NB4 (cell line): ENCODE data around the gene CAMK4.

ENCODE experiments used
- MYC ChIP-seq: IDR thresholded peaks from 2 replicates; pipeline ENCODE4 v1.6.1; 2011; ENCODE audit warnings: low read depth, low read length
- TF ChIP-seq, protein P1 (sequence below): IDR thresholded peaks from one replicate; pipeline ENCODE4 v1.5.1; 2012; ENCODE audit warnings: low read depth, low read length

DNA sequence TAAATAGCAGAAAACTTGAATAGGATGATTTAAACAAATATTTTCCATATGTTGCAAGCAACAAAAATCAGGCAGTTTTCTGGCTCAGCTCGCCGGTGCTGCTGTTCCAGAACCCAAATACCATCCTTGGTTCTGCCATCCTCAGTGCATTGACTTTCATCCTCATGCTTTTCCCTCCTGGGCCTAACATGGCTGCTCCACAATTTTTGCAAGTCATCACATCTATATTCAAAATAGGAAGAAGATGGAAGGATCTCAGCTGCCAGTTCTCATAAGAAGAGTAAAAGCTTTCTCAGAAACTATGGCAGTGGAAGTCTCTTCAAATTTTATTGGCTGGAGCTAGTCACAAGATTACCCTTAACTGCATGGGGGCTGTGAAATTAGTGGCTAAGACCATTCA, 151.5 kb downstream of the CAMK4 start:
- TF ChIP-seq, protein P1, sequence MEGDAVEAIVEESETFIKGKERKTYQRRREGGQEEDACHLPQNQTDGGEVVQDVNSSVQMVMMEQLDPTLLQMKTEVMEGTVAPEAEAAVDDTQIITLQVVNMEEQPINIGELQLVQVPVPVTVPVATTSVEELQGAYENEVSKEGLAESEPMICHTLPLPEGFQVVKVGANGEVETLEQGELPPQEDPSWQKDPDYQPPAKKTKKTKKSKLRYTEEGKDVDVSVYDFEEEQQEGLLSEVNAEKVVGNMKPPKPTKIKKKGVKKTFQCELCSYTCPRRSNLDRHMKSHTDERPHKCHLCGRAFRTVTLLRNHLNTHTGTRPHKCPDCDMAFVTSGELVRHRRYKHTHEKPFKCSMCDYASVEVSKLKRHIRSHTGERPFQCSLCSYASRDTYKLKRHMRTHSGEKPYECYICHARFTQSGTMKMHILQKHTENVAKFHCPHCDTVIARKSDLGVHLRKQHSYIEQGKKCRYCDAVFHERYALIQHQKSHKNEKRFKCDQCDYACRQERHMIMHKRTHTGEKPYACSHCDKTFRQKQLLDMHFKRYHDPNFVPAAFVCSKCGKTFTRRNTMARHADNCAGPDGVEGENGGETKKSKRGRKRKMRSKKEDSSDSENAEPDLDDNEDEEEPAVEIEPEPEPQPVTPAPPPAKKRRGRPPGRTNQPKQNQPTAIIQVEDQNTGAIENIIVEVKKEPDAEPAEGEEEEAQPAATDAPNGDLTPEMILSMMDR = no peak
- no peak for TF ChIP-seq MYC
